GM21447 (cell line): ENCODE measurements around the gene ITPR2.

Experiments used
- ATAC-seq: cut with Tn5 transposase; IDR thresholded peaks from one replicate; pipeline ENCODE4 v1.9.1; 2021; ENCODE audit not compliant: unreplicated experiment

Gene ITPR2

GRCh38 chr12:26735249-26735639, 97.8 kb downstream of the ITPR2 start:
- ATAC-seq: no peak

DNA sequence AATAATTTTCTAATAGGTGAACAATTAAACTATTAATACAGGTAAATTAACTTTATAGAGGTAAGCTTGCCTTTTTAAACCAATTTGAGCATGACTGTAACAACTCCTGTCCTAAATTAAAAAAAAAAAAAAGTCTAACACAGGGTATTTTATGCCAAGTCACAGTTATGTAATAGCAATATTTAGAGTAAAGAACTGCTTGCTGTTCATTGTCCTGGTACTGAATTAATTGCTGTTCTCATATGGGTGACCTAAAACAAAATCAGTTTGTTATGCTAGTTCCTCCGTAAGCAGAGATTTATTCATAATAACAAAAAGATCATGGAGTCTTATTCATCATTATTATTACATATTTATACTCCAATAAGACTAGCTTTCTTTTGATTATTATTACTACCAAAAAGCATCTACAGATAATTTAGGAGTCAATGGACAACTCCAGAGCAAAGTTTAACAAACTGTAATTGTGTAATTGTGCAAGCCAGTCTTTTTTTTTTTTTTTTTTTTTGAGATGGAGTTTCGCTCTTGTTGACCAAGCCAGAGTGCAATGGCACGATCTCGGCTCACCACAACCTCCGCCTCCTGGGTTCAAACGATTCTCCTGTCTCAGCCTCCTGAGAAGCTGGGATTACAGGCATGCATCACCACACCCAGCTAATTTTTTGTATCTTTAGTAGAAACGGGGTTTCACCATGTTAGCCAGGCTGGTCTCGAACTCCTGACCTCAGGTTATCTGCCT, 98.3 kb downstream of the ITPR2 start:
- no peak for ATAC-seq

- ATAC-seq: peak; percentile 57
Measured at GRCh38 chr12:26732005-26732908, 100.7 kb downstream of the ITPR2 start.

DNA sequence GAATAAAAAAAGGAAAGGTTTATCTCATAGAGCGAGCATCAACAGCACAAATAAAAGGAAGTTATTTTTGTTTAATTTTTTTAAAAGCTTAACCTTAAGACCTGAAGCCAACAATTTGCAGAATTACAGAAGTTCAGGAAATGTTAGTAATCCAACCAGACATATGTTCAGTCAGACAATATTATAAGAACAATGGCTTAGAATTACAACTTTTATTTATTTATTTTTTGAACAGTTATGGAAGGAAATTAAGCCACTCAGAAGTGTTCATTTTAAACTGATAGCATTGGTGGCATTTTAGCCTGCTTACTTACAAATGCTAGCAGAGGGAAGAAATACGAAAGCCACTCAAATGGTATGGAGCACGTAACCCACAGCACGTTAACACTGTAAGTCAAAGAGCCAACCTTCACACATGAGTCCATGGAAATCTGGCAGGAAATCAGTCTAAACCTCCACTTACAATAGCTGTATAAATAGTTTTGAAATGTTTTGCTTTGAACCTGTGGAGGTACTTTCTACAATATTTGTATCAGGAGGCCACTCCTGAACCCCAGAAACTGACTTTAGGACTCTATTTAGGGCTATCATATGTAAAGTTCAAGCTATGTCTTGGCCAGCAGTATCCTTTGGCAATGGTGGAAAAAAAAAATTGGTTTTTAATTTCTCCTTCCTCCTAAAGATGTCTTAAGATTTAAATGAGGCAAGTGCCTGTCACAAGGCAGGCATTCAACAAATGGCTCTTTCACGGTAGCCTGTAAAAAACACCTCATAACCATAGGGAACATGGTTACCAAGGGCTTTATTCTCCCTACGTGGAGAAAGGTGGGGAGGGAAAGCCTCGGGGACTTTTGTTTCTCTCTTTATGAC, 102.3 kb downstream of the ITPR2 start:
- ATAC-seq: no peak

DNA sequence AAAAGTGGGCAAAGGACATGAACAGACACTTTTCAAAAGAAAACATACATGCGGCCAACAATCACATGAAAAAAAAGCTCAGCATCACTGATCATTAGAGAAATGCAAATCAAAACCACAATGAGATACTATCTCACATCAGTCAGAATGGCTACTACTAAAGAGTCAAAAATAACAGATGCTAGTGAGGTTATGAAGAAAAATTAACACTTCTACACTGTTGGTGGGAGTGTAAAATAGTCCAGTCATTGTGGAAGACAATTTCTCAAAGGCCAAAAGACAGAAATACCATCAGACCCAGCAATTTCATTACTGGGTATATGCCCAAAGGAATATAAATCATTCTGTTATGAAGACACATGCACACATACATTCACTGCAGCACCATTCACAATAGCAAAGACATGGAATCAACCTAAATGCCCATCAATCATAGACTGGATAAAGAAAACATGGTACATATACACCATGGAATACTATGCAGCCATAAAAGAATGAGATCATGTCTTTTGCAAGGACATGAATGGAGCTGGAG, 103.8 kb downstream of the ITPR2 start:
- peak; percentile 32 for ATAC-seq

GRCh38 chr12:26728205-26729050, 104.6 kb downstream of the ITPR2 start:
- peak; percentile 38 for ATAC-seq

DNA sequence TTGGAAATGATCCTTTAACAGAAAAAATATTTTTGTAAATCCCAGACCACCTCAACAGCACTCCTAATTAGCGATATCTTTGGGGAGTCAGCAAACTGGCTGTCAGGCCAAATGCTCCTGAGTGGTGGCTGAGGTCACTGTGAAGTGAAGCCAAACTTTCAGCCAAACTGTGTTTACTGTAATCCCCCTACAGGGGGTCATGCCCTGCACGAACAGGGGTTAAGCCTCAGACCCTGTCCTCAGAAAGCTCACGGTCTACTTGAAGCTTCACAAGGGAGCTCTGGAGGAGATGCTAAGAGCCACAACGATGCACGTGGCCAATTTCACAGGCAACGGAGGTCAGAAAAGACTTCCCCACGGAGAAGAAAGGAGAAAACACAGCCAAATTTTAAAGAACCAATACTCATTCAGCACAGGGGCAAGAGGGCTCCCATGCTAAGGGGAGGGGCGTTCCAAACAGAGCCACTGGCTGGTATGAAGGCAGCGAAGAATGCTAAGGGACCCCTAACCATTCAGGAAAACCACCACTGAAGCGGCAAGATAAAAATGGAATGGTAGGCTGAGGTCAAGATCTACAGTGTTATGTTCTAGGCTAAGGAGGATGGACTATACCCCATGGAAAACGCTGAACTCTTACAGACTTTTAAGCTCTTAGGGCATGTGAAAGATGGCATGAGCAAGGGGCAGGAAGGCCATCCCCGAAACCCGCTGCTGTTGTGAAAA, 105.4 kb downstream of the ITPR2 start:
- ATAC-seq: no peak

DNA sequence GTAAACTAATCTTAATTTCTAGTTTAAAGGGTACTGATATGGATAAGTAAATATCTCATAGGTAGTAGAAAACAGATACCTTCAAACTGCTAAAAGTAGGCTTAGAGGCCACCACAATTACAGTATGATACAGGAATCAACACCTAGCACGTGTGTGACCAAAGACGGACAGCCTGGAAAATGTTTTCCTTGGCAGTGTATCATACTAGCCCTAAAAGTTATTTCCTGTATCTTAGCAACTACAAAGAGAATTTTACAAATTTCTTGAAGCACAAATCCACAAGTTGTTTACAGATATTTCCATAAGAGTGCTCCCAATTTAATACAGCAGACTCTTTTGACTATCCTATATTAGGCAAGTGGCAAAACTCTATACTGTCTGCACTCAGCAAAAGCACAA, 106.0 kb downstream of the ITPR2 start:
- ATAC-seq: no peak

- no peak for ATAC-seq
Measured at GRCh38 chr12:26725276-26725916, 107.6 kb downstream of the ITPR2 start.

DNA sequence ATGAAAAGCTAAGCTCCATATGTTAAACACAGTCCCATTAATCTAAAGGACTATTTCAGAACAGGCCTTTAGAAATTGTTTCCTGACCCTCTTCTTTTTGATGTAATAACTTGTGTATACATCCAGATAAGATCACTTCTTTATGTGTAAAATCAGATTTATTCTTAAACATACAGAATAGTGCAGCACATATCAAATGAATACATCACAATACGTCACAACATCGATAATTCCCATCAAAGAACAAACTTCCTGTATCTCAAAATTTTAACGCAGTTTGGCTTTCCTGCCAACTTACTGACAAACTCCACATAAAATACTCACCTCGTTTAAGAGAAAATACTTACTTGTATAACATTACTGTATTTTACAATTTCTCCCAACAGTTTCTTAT, 108.7 kb downstream of the ITPR2 start:
- no peak for ATAC-seq

DNA sequence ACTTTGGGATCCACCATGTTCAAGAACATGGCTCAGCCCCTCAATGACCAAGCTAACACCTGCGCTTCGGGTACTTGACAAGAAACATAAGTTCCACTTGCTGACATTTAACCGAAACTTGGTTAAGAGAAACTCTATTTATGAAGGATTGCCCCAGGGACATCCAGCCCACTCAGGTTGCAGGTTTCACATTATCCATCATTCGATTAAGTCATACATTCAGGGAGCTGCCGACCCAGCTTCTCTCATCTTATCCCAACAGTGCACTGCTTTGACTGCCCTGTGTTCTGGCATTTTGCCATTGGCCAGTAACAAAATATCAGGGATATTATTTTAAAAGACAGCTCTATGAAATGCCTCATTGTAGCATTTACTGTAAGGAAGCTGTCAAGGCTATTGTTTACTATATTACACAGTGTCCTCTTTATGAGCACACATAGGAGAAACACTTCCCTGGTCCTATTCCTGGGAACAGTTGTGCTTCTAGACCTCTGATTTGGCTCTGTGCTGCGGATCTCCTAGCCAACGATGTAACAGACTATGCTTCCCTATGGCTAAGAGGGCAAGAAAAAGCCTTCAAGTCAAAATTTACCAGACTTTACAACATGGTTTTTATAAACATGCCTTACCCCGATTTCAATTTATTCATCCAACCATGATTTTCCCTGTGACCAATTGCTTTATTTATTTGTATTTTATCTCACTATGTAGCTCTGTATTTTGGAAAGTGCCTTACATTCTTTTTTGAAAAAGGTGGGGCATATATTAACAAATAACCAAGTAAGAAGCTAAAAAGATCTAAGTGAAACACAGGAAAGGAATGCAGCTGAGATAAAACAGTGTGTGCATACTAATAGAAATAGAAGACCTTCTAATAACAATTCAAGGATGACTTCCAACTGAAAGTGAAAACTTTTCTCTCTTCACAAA, 109.3 kb downstream of the ITPR2 start:
- ATAC-seq: no peak

- no peak for ATAC-seq
Measured at GRCh38 chr12:26721800-26722199, 111.2 kb downstream of the ITPR2 start.

DNA sequence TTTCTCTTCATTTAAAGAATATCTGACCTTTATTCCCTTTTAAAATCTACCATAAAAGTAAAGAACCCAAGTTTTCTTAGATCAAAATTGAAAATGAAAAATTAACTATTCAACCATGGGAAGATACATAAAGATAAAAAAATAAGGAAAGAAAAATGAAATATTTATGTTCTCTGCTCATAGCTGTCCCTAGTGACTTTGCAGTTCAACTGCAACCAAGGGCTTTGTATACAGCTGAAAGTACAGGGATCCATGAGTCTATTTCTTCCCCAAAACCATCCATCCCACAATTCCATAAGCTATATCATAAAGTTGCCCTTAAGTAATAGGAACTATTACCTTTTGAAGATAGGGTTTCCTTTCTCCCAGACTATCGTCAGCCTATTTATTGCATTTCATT, 113.1 kb downstream of the ITPR2 start:
- ATAC-seq: no peak

- ATAC-seq: no peak
Measured at GRCh38 chr12:26717757-26718156, 115.2 kb downstream of the ITPR2 start.

DNA sequence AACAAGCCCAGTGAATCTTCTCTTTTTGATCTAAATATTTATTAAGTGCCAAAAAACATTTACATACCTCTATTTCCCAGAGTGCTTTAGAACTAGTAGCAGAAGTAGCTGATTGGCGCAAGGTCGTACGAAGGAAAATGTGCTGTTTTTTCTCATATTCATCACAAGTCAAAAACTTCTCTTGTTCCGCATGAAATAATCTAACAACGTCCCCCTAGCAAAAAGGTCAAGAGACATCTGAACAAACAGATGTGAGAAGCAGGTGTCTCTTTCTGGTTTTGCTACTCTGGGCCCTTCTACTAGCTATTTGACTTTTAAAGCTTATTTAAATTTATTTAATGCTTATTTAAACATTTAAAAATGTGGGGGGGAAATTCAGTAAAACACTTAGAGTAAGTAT, 117.8 kb downstream of the ITPR2 start:
- no peak for ATAC-seq

- peak; percentile 83 for ATAC-seq
Measured at GRCh38 chr12:26713885-26714383, 119.1 kb downstream of the ITPR2 start.

- no peak for ATAC-seq
Measured at GRCh38 chr12:26712892-26713291, 120.1 kb downstream of the ITPR2 start.

GRCh38 chr12:26711569-26711968, 121.4 kb downstream of the ITPR2 start:
- no peak for ATAC-seq
